ENCODE data around the gene DYSF. TPM values are rescaled to one million over a fixed set of nuclear protein-coding genes. Genes with fewer than 3 reads are reported as not detected.

Gene DYSF
- polyA plus RNA-seq, 1 donor from 2014 or later, result 0.34 TPM

DNA sequence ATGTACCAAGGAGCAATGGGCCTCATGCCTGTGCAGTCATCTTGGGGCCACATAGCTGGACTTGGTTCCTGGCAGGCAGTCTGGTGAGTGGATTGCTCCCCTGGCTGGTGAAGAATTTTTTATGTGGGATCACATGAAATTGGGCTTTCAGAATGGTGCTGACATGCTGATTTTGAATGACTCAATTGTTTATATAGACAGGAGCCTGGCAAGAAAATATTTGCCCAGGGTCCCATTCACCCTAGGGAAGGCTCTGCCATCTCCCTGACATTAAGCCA, 266.9 kb downstream of the DYSF start:
- Mint-ChIP-seq H3K9me3 (no peaks in the 10 kb centered on the region), H3K36me3 (peaks cover 3% of the 10 kb centered on the region), H3K4me3 (no peak overlapping the region), H3K4me1 (peaks cover 0 to 1% (median 0%) of the 10 kb centered on the region in 3 donors), H3K27me3 (peaks cover 5% of the 10 kb centered on the region), H3K27ac (no peak overlapping the region)

DNA sequence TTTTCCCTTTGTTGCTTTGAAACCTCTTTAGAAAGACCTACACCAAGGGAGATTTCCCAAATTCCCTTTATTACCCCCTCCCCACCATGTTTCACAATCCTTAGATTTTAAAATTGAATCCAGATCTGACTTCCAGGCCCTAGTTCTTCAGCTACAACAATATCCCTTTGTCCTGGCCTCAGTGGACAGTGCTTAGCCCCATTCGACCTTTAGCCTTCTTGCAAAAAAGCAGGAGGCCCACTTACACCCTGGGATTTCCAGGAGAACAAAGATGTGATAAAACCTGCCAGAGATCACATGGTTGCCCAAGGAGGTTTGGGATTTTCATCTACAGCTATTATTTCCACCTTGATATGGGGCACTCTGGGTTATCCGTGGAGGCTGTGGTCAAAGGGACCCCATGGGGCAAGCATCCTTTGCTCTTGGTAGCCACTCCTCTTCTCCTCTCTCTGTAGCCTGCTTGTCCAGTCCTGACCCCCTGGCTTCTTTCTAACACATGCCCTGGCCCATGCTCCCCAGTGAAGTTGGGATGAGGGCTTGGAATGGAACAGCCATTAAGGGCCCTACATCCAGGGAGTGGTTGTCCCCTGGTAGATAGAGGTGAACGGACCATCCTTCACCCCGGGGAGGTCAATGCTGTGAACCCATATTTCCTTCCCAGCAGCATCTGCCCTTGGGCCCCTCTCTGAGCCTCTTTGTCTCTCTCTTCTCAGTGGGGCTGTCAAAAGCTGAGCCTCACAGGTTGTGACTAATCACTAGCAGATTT, 267.4 kb downstream of the DYSF start:
- peaks cover 3% of the 10 kb centered on the region for H3K36me3 Mint-ChIP-seq
- H3K4me1 Mint-ChIP-seq, result peaks cover 0 to 1% (median 0%) of the 10 kb centered on the region in 3 donors
- H3K9me3 Mint-ChIP-seq, result no peaks in the 10 kb centered on the region
- H3K27ac Mint-ChIP-seq, result no peak overlapping the region
- H3K4me3 Mint-ChIP-seq, result no peak overlapping the region
- H3K27me3 Mint-ChIP-seq, result peaks cover 5% of the 10 kb centered on the region

DNA sequence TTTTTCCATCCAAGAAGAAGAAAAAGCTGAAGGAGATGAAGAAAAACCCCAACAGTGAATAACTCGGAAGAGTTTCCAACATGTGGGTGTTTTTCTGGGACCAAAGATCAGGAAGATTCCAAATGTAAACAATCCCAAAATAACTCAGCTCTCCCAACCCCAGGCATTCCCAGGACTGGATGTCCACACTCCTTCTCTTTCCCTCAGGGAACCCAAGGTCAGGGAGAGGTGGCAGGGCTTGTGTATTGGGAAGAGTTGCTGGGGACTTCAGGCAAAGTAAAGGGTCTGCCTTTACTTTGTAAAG, 268.0 kb downstream of the DYSF start:
- Mint-ChIP-seq H3K4me3 (no peak overlapping the region), H3K27ac (no peak overlapping the region), H3K36me3 (peaks cover 3% of the 10 kb centered on the region), H3K4me1 (peaks cover 0 to 1% (median 0%) of the 10 kb centered on the region in 3 donors), H3K27me3 (peaks cover 5% of the 10 kb centered on the region), H3K9me3 (no peaks in the 10 kb centered on the region)

DNA sequence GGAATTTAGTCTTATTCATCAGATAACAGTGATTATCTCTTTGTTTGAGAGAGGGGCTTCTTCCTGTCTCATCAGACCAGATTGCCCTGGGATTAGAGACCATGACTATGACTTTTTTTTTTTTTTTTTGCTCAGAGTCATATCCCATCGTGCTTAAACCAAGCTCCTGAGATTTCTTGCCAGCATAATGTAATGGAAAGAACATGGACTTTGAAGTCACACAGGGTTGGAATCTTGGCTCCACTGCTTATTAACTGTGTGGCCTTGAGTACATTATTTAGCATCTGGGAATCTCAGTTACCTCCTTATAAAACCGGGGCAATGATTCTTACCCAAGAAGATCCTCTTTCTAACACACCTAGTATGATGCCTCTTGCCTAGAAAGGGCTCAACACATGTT, 268.3 kb downstream of the DYSF start:
- Mint-ChIP-seq H3K36me3 (peaks cover 3% of the 10 kb centered on the region), H3K27me3 (peaks cover 5% of the 10 kb centered on the region), H3K4me3 (no peak overlapping the region), H3K4me1 (peaks cover 0 to 1% (median 0%) of the 10 kb centered on the region in 3 donors), H3K27ac (no peak overlapping the region), H3K9me3 (no peaks in the 10 kb centered on the region)

DNA sequence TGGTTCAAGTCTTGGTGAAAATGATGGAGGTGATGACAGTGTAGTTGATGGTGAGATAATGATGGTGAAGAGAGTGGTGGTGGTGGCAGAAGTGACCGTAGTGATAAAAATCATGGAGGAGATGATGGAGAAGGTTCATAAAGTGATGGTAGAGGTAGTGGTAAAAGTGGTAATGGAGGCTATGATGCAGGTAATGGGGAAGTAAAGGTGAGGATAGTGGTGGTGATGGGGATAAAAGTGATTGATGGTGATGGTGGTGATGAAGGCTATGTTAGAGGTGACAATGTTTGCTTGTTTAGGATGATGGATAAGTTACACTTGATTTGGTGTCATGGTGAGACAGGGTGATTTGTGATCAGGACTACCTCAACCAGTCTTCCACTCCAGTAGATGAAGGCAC, 268.9 kb downstream of the DYSF start:
- peaks cover 0 to 1% (median 0%) of the 10 kb centered on the region in 3 donors for H3K4me1 Mint-ChIP-seq
- peaks cover 3% of the 10 kb centered on the region for H3K36me3 Mint-ChIP-seq
- no peaks in the 10 kb centered on the region for H3K9me3 Mint-ChIP-seq
- peaks cover 5% of the 10 kb centered on the region for H3K27me3 Mint-ChIP-seq
- no peak overlapping the region for H3K27ac Mint-ChIP-seq
- H3K4me3 Mint-ChIP-seq, result no peak overlapping the region

DNA sequence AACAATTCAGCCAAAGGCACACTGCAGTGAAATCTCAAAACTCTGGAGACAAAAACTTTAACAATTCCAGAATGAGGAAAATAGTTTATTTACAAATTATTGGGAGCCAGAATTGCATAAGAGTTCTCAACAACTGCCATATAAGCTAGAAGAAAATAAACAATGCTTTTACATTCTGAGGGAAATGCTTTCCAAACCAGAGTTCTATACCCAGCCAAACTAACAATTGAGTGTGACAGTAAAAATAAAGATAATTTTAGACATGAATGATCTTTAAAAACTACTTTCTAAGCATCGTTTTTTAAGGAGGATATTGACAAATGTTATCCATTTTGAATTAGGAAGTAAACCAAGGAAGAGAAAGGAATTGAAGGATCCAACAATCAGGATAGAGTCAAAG, 271.4 kb downstream of the DYSF start:
- Mint-ChIP-seq H3K4me1 (peaks cover 0 to 1% (median 0%) of the 10 kb centered on the region in 3 donors), H3K4me3 (no peak overlapping the region), H3K36me3 (peaks cover 3% of the 10 kb centered on the region), H3K9me3 (peaks cover 0 to 2% (median 0%) of the 10 kb centered on the region in 3 donors), H3K27me3 (no peaks in the 10 kb centered on the region), H3K27ac (no peak overlapping the region)

DNA sequence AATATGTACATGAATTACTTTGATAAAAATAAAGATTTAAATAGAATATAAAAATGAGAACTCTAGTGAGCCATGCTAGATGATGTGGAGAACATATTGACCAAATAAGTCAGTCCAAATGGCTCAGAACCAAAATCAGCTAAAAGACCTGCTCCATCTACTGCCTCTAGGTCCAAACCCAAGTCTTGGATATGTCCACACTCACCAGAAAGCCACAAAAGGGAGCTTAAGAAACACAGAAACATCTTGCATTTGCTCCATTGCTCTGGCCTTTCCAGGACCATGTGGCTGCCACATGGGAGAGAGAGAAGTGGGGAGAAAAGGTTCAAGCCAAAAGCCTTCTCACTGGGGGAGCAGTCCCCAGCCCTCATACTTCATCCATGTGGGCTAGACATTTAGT, 272.5 kb downstream of the DYSF start:
- Mint-ChIP-seq H3K27me3 (no peaks in the 10 kb centered on the region), H3K36me3 (peaks cover 3% of the 10 kb centered on the region), H3K27ac (no peak overlapping the region), H3K9me3 (peaks cover 0 to 2% (median 0%) of the 10 kb centered on the region in 3 donors), H3K4me1 (peaks cover 0 to 1% (median 0%) of the 10 kb centered on the region in 3 donors), H3K4me3 (no peak overlapping the region)

DNA sequence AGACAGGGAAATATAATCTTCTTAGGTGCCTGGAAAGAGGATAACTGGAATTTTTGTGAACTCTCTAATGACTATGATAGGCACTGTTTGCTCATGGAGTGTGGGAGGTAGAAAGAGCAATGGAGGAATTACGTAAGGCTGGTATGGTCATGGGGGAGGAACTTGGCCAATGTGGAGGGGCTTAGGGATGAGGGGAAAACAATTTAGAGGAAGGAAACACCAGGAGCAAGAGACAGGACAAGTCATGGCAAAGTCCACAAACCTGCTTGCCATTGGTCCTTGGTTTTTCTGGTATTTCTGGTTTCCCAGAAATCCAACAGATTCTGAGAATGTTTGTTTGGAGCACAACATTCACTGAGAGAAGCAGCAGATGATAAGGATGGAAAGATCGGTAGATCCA, 274.2 kb downstream of the DYSF start:
- Mint-ChIP-seq H3K9me3 (peaks cover 0 to 2% (median 0%) of the 10 kb centered on the region in 3 donors), H3K27ac (no peak overlapping the region), H3K27me3 (no peaks in the 10 kb centered on the region), H3K4me1 (no peaks in the 10 kb centered on the region), H3K4me3 (no peak overlapping the region), H3K36me3 (no peaks in the 10 kb centered on the region)

DNA sequence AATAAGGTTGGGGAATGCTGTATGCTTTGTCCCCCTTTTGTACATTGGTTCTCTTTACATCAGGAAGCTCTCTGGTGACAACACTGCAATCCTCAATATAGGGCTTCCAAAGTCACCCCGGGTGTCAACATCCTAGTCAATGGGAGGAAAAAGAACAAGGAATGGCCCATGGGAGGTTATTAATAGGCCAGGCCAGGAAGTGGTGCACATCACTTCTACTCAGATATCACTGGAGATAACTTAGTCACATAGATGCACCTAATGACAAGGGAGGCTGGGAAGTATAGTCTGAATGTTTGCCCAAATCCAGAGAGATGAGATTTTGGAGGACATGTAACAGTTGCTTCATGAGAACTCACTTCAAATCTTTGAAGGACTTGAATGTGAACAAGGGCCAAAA, 274.7 kb downstream of the DYSF start:
- Mint-ChIP-seq H3K4me1 (no peaks in the 10 kb centered on the region), H3K27ac (no peak overlapping the region), H3K36me3 (no peaks in the 10 kb centered on the region), H3K9me3 (peaks cover 0 to 2% (median 2%) of the 10 kb centered on the region in 3 donors), H3K27me3 (no peaks in the 10 kb centered on the region), H3K4me3 (no peak overlapping the region)

DNA sequence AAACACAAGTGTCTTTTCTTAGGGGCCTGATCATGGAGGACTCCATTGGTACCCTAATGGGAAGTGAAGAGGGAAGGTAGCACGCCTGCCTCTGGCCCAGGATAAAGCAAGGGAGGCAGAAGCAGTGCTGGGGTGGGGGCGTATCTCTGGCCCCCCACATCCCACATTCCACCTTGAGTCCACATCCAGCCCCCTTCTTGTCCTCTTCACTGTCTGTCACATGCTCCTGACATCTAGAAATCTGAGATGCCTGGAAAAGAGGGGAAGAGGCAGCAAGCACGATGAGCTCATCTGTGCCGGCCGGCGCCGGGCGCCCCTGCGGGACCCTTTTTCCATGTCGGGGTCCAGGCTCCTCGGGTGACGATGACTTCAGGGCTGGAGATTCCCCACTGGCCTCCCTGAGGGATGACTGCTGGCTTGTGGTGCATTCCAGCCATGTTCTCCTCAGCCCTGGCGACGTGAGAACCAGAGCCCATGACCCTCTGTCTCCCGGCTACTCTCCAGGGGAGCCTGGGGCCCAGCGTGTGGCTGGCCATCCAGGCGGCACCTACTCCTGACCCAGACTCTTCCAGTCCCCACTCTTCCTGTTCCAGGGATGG, 277.5 kb downstream of the DYSF start:
- peaks cover 1% of the 10 kb centered on the region for H3K36me3 Mint-ChIP-seq
- H3K4me1 Mint-ChIP-seq, result peaks cover 0 to 1% (median 0%) of the 10 kb centered on the region in 3 donors

DNA sequence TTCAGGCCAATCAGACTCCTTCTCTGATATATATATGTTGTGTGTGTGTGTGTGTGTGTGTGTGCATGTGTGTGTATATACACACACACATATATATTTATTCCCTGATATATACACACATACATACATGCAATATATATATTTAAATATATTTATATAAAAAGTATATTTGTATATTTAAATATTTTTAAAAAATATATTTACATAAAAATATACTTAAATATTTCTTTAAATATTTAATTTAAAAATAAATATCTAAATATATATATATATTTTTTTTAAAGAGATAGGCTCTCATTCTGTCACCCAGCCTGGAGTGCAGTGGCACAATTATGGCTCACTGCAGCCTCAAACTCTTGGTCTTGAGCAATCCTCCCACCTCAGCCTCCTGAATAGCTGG, 281.3 kb downstream of the DYSF start:
- Mint-ChIP-seq H3K9me3 (peaks cover 1 to 10% (median 7%) of the 10 kb centered on the region in 3 donors), H3K4me1 (peaks cover 0 to 1% (median 0%) of the 10 kb centered on the region in 3 donors), H3K27me3 (peaks cover 2% of the 10 kb centered on the region), H3K4me3 (no peak overlapping the region), H3K36me3 (peaks cover 1% of the 10 kb centered on the region), H3K27ac (no peak overlapping the region)

More for the DNA sequence above, 277.5 kb downstream of the DYSF start:
- no peak overlapping the region for H3K27ac Mint-ChIP-seq
- peaks cover 2% of the 10 kb centered on the region for H3K27me3 Mint-ChIP-seq
- H3K4me3 Mint-ChIP-seq, result no peak overlapping the region
- peaks cover 2 to 6% (median 2%) of the 10 kb centered on the region in 3 donors for H3K9me3 Mint-ChIP-seq

DNA sequence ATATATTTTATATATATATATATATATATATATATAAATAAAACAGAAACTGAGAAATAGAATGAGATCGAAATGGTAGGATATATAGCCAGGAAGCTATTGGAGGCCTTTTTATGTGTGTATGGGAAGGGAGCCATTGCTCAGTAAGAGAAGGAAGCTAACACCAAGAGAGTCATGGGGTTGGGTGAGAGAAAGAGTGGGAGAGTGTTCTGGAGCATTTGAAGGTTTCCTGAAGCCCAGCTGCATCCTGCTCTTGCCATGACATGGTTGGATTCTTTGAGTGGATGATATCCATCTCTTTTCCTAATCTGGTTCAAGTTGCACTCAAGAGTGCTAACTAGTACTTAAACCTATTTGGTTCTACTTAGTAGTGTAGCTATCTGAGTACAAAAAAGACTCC, 282.3 kb downstream of the DYSF start:
- no peak overlapping the region for H3K4me3 Mint-ChIP-seq
- H3K27me3 Mint-ChIP-seq, result peaks cover 2% of the 10 kb centered on the region
- peaks cover 0 to 1% (median 0%) of the 10 kb centered on the region in 3 donors for H3K4me1 Mint-ChIP-seq
- peaks cover 1% of the 10 kb centered on the region for H3K36me3 Mint-ChIP-seq
- H3K27ac Mint-ChIP-seq, result no peak overlapping the region
- peaks cover 1 to 10% (median 7%) of the 10 kb centered on the region in 3 donors for H3K9me3 Mint-ChIP-seq

Other genes with a start within 250 kb of the DYSF start
- 3.1 TPM for gene PAIP2B, start 226.5 kb upstream of the DYSF start, polyA plus RNA-seq
- gene ZNF638, start 121.8 kb upstream of the DYSF start, polyA plus RNA-seq, result 60.3 TPM